ENCODE data around the gene PRORP.
"Not testable (repeated sequence)": the region's sequence is repeated elsewhere in the genome, so short reads cannot be mapped to it uniquely, and the experiment has no call there.

The PRORP gene

DNA sequence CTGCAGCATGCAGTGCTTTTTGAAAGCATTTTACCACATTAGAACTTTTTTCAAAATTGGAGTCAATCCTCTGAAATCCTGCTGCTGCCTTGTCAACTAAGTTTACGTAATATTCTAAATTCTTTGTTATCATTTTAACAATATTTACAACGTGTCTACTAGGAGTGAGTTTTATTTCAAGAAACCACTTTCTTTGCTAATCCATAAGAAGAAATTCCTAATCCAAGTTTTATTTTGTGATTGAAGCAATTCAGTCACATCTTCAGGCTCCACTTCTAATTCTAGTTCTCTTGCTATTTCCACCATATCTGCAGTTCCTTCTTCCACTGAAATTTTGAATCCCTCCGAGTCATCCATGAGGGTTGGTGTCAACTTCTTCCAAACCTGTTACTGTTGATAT lies 25.4 kb downstream of the PRORP start:
- Histone ChIP-seq H4K20me1 (ENCODE audit: insufficient read depth) (no peaks in the 10 kb centered on the region), H3K9ac (no peak overlapping the region), H3K4me1 (ENCODE audit: low read depth, poor library complexity, severe bottlenecking) (no peaks in the 10 kb centered on the region), H3K79me2 (ENCODE audit: insufficient read depth, low read depth) (no peaks in the 10 kb centered on the region), H3K4me2 (no peak overlapping the region), H3K36me3 (ENCODE audit: insufficient read depth) (no peaks in the 10 kb centered on the region), H3K27ac (no peak overlapping the region), H2AFZ (ENCODE audit: low read depth) (no peak overlapping the region), H3K4me3 (IDR thresholded peaks at IDR 0.05; ENCODE audit: insufficient read depth, low read depth, low read length) (no peak overlapping the region), H3K27me3 (ENCODE audit: insufficient read depth, low read depth) (no peaks in the 10 kb centered on the region)
- TF ChIP-seq CTCF (conservative IDR thresholded peaks at IDR 0.05; ENCODE audit: low read depth, low read length), result no peak

DNA sequence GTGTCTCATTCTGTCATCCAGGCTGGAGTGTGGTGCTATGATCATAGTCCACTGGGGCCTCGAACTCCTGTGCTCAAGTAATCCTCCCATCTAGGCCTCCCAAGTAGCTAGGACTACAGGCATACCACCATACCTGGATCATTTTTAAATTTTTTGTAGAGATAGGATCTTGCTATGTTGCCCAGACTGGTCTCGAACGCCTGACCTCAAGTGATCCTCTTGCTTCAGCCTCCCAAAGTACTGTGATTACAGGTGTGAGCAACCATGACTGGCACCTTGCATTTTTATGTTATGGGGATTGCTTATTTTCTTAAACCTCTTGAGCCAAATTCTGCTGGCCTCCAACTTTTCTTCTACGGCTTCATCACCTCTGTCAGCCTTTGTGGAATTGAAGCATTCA lies 26.9 kb downstream of the PRORP start:
- H3K9ac ChIP-seq, result no peak overlapping the region
- peaks cover 8% of the 10 kb centered on the region for H3K4me1 ChIP-seq (ENCODE audit: low read depth, poor library complexity, severe bottlenecking)
- H3K79me2 ChIP-seq (ENCODE audit: insufficient read depth, low read depth), result no peaks in the 10 kb centered on the region
- TF ChIP-seq CTCF (conservative IDR thresholded peaks at IDR 0.05; ENCODE audit: low read depth, low read length), result no peak
- no peak overlapping the region for H2AFZ ChIP-seq (ENCODE audit: low read depth)
- no peaks in the 10 kb centered on the region for H3K27me3 ChIP-seq (ENCODE audit: insufficient read depth, low read depth)
- H3K4me3 ChIP-seq (IDR thresholded peaks at IDR 0.05; ENCODE audit: insufficient read depth, low read depth, low read length), result no peak overlapping the region
- H3K27ac ChIP-seq, result no peak overlapping the region
- H3K4me2 ChIP-seq, result no peak overlapping the region
- no peaks in the 10 kb centered on the region for H4K20me1 ChIP-seq (ENCODE audit: insufficient read depth)
- no peaks in the 10 kb centered on the region for H3K36me3 ChIP-seq (ENCODE audit: insufficient read depth)

- H3K4me1 ChIP-seq (ENCODE audit: low read depth, poor library complexity, severe bottlenecking), result peaks cover 41% of the 10 kb centered on the region
- not testable (repeated sequence) for H3K79me2 ChIP-seq (ENCODE audit: insufficient read depth, low read depth); H3K9ac ChIP-seq; H3K4me2 ChIP-seq; H3K27ac ChIP-seq; H2AFZ ChIP-seq (ENCODE audit: low read depth); H3K36me3 ChIP-seq (ENCODE audit: insufficient read depth); H3K4me3 ChIP-seq (IDR thresholded peaks at IDR 0.05; ENCODE audit: insufficient read depth, low read depth, low read length); H4K20me1 ChIP-seq (ENCODE audit: insufficient read depth); H3K27me3 ChIP-seq (ENCODE audit: insufficient read depth, low read depth)
Observed at GRCh38 chr14:35152531-35152930, 30.2 kb downstream of the PRORP start.

- H2AFZ ChIP-seq (ENCODE audit: low read depth), result no peak overlapping the region
- H3K4me2 ChIP-seq, result no peak overlapping the region
- peaks cover 42% of the 10 kb centered on the region for H3K4me1 ChIP-seq (ENCODE audit: low read depth, poor library complexity, severe bottlenecking)
- no peaks in the 10 kb centered on the region for H3K36me3 ChIP-seq (ENCODE audit: insufficient read depth)
- H3K79me2 ChIP-seq (ENCODE audit: insufficient read depth, low read depth), result no peaks in the 10 kb centered on the region; the same call in 1 of the 2 replicates
- H4K20me1 ChIP-seq (ENCODE audit: insufficient read depth), result no peaks in the 10 kb centered on the region
- H3K27me3 ChIP-seq (ENCODE audit: insufficient read depth, low read depth), result no peaks in the 10 kb centered on the region
- TF ChIP-seq CTCF (conservative IDR thresholded peaks at IDR 0.05; ENCODE audit: low read depth, low read length), result no peak
- H3K27ac ChIP-seq, result no peak overlapping the region
- H3K4me3 ChIP-seq (IDR thresholded peaks at IDR 0.05; ENCODE audit: insufficient read depth, low read depth, low read length), result no peak overlapping the region
- no peak overlapping the region for H3K9ac ChIP-seq
Observed at GRCh38 chr14:35154016-35154415, 31.7 kb downstream of the PRORP start.

DNA sequence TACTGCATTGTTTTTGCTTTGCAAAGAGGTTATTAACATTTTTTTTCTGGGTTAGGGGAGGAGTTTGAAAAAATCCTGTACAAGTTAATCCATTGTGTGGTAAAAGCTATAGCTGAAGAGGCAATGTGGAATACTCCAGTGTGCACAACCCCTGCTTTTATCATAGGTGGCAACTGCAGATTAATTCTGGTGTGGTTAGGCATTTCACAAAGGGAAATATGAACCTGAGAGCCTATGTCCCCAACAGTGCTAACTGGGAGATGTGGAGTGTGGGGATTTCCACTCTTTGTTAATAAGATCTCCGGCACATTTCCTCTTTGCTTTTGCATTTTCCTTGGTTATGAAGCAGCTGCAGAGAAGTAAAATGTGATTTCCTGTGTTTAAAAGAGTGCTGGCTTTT lies 33.6 kb downstream of the PRORP start:
- Histone ChIP-seq H3K4me3 (IDR thresholded peaks at IDR 0.05; ENCODE audit: insufficient read depth, low read depth, low read length) (no peak overlapping the region), H3K9ac (peak overlapping the region; percentile 32; the same call in 1 of the 2 replicates), H3K4me1 (ENCODE audit: low read depth, poor library complexity, severe bottlenecking) (peaks cover 53% of the 10 kb centered on the region), H3K79me2 (ENCODE audit: insufficient read depth, low read depth) (no peaks in the 10 kb centered on the region; the same call in 1 of the 2 replicates), H3K27ac (peak overlapping the region; percentile 81), H3K27me3 (ENCODE audit: insufficient read depth, low read depth) (no peaks in the 10 kb centered on the region), H4K20me1 (ENCODE audit: insufficient read depth) (no peaks in the 10 kb centered on the region), H2AFZ (ENCODE audit: low read depth) (no peak overlapping the region; the same call in 1 of the 2 replicates), H3K4me2 (peak overlapping the region; percentile 64), H3K36me3 (ENCODE audit: insufficient read depth) (no peaks in the 10 kb centered on the region)
- TF ChIP-seq CTCF (conservative IDR thresholded peaks at IDR 0.05; ENCODE audit: low read depth, low read length), result no peak
